ENCODE data around the gene SLC6A7.

The SLC6A7 gene

DNA sequence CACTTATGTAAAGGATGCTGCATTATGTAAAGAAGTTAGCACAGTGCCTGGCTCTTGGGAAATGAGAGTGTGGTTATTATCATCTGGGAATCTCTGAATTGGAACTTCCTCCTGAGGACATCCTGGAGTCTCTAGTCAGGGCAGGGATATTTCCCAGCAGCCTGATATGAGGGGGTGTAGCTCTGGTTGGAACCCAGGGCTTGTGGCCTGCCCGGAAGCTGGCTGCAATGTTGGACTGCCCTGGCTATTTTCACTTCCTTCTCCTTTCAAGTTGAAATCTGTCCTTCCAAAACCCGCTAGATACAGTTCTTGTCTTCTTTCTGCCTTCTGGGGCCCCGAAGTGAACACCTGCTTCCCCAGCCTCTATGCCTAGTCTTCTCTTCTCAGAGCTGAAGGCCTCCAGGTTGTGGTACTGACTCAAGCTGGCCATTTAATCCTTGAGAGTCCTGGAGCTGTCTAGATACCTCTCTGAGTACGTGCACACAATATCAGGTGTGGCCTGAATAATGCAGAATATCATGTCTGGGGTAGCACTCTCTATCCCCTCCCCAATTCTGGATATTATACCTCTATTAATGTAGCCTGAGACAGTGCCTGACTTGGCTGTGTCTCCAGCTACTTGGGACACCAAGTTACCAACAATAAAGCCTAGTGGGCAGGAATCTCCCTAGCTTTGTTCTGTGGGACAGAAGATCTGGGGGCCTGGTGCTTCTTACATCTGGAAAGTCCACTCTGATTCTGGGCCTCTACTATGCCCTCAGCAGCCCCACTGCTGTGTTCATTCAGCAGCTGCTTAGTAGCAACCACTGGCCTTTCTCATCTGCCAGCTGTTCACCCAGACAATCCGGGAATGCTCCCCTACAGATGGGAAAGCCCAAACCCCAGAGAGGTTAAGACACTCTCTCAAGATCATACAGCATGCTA is 45.0 kb downstream of the SLC6A7 start:
- Histone ChIP-seq H4K20me1 (ENCODE audit: control insufficient read depth, insufficient read depth, low read depth, low read length) (no peaks in the 10 kb centered on the region), H3K36me3 (ENCODE audit: control insufficient read depth, low read length) (no peaks in the 10 kb centered on the region), H3F3A (ENCODE audit: control insufficient read depth, insufficient read depth) (no peaks in the 10 kb centered on the region), H3K4me3 (ENCODE audit: low read length) (no peak overlapping the region), H3K4me1 (ENCODE audit: control insufficient read depth, low read length) (peaks cover 4% of the 10 kb centered on the region; the same call in 1 of the 2 replicates), H3K79me2 (ENCODE audit: control insufficient read depth, low read length) (no peaks in the 10 kb centered on the region), H3K27me3 (ENCODE audit: control insufficient read depth, low read length) (no peaks in the 10 kb centered on the region), H3K9me3 (ENCODE audit: control insufficient read depth, insufficient read depth, low read length) (no peaks in the 10 kb centered on the region), H3K27ac (ENCODE audit: low read depth, low read length) (no peak overlapping the region), H3K9me2 (replicated peaks; ENCODE audit: control insufficient read depth, low read length) (no peaks in the 10 kb centered on the region), H3K4me2 (ENCODE audit: low read length) (no peak overlapping the region)
- TF ChIP-seq, protein P1, sequence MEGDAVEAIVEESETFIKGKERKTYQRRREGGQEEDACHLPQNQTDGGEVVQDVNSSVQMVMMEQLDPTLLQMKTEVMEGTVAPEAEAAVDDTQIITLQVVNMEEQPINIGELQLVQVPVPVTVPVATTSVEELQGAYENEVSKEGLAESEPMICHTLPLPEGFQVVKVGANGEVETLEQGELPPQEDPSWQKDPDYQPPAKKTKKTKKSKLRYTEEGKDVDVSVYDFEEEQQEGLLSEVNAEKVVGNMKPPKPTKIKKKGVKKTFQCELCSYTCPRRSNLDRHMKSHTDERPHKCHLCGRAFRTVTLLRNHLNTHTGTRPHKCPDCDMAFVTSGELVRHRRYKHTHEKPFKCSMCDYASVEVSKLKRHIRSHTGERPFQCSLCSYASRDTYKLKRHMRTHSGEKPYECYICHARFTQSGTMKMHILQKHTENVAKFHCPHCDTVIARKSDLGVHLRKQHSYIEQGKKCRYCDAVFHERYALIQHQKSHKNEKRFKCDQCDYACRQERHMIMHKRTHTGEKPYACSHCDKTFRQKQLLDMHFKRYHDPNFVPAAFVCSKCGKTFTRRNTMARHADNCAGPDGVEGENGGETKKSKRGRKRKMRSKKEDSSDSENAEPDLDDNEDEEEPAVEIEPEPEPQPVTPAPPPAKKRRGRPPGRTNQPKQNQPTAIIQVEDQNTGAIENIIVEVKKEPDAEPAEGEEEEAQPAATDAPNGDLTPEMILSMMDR (IDR thresholded peaks at IDR 0.05; ENCODE audit: low read depth, low read length, poor library complexity, severe bottlenecking): no peak
- TF ChIP-seq EZH2phosphoT487 (IDR thresholded peaks at IDR 0.05; ENCODE audit: borderline replicate concordance, low read length): no peak

DNA sequence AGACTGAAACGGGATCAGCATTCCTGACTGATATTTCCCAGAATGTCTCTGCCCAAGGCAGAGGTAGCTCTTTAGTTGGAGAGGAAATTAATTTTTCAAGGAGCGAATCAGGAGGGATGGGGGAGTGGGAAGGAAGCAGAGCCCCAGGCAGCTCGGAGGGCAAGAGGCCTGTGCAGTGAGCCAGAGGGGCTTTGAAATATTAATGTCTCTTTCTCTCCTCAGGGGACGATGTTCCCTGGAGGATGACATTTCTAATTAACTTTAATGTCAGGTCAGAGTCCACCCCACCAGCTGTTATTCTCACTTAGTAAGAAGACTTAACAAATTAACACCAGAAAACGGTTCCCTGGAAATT is 45.6 kb downstream of the SLC6A7 start:
- Histone ChIP-seq H3K4me3 (ENCODE audit: low read length) (no peak overlapping the region), H3K36me3 (ENCODE audit: control insufficient read depth, low read length) (no peaks in the 10 kb centered on the region), H3K4me1 (ENCODE audit: control insufficient read depth, low read length) (peaks cover 4% of the 10 kb centered on the region; the same call in 1 of the 2 replicates), H3F3A (ENCODE audit: control insufficient read depth, insufficient read depth) (no peaks in the 10 kb centered on the region), H3K9me2 (replicated peaks; ENCODE audit: control insufficient read depth, low read length) (no peaks in the 10 kb centered on the region), H4K20me1 (ENCODE audit: control insufficient read depth, insufficient read depth, low read depth, low read length) (no peaks in the 10 kb centered on the region), H3K27ac (ENCODE audit: low read depth, low read length) (no peak overlapping the region), H3K79me2 (ENCODE audit: control insufficient read depth, low read length) (no peaks in the 10 kb centered on the region), H3K9me3 (ENCODE audit: control insufficient read depth, insufficient read depth, low read length) (no peaks in the 10 kb centered on the region), H3K27me3 (ENCODE audit: control insufficient read depth, low read length) (no peaks in the 10 kb centered on the region), H3K4me2 (ENCODE audit: low read length) (no peak overlapping the region)
- TF ChIP-seq, protein P1 (IDR thresholded peaks at IDR 0.05; ENCODE audit: low read depth, low read length, poor library complexity, severe bottlenecking): no peak
- no peak for TF ChIP-seq EZH2phosphoT487 (IDR thresholded peaks at IDR 0.05; ENCODE audit: borderline replicate concordance, low read length)

DNA sequence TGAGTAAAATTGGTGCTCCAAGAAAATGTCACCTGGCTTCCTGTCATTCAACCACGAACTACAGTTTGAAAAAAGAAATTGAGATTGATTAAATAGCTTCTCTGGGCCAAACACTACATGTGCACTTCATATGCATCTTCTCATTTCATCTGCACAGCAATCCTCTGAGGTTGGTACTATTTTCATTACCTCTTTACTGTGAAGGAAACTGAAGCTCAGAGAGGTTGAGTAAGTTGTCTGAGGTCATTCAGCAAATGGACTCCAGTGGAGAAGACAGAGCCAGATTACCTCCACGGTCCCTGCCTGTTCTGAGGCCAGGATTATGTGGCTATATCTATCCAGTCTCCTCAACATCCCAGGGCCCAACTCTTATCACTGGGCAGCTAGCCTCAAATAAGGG is 46.5 kb downstream of the SLC6A7 start:
- Histone ChIP-seq H3K36me3 (ENCODE audit: control insufficient read depth, low read length) (no peaks in the 10 kb centered on the region), H3K4me3 (ENCODE audit: low read length) (no peak overlapping the region), H3K79me2 (ENCODE audit: control insufficient read depth, low read length) (no peaks in the 10 kb centered on the region), H3K27me3 (ENCODE audit: control insufficient read depth, low read length) (no peaks in the 10 kb centered on the region), H3K9me2 (replicated peaks; ENCODE audit: control insufficient read depth, low read length) (no peaks in the 10 kb centered on the region), H3K4me2 (ENCODE audit: low read length) (no peak overlapping the region), H3F3A (ENCODE audit: control insufficient read depth, insufficient read depth) (no peaks in the 10 kb centered on the region), H3K27ac (ENCODE audit: low read depth, low read length) (no peak overlapping the region), H4K20me1 (ENCODE audit: control insufficient read depth, insufficient read depth, low read depth, low read length) (no peaks in the 10 kb centered on the region), H3K4me1 (ENCODE audit: control insufficient read depth, low read length) (peaks cover 4% of the 10 kb centered on the region; the same call in 1 of the 2 replicates), H3K9me3 (ENCODE audit: control insufficient read depth, insufficient read depth, low read length) (no peaks in the 10 kb centered on the region)
- no peak for TF ChIP-seq EZH2phosphoT487 (IDR thresholded peaks at IDR 0.05; ENCODE audit: borderline replicate concordance, low read length)

All from DOHH2 (cell line).